ENCODE results near the gene FXYD7. TPM values are rescaled to one million over a fixed set of nuclear protein-coding genes. Genes with fewer than 3 reads are reported as not detected.

The FXYD7 gene
- total and polyA plus RNA-seq, 2 of the 4 experiments (the other 2 are of a cell fraction), result 0.31 TPM; not detected in 1

DNA sequence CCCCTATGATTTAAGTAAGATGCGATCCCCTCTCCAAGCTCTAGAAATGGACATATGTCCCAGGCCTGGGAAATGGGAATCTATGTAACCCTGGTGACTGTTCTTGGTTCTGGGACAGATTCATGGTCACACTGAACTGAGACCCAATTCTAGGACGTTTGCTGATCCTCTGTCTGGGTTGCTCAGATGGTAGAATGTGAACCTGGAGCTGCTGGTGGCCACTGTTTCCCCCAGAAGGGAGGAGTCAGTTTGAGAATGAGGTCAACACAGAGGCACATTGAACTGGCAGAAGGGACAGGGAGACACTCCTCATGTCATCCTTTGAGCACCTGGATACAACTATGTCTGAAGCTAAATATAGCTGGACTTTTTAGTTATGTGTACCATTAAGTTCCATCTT is 56.4 kb downstream of the FXYD7 start:
- WGBS, 2 experiments (ENCODE audit: extremely low coverage in 2 of 2, insufficient read length in 1 of 2), result no CpG with 5 or more reads among the region's 2 CpGs
- no peak overlapping the region for H2AK9ac ChIP-seq (replicated peaks; ENCODE audit: low read depth, low read length, poor library complexity)
- no peaks in the 10 kb centered on the region for H3K79me1 ChIP-seq (ENCODE audit: low read depth in 1 of 2, low read length in 2 of 2)
- intact Hi-C loops (cut with micrococcal nuclease) (no loop called here), dilution Hi-C loops (cut with HindIII; ENCODE audit: low sequenced_read_pairs, unreplicated experiment) (no loop called here), in situ Hi-C loops (cut with MboI; ENCODE audit: low sequenced_read_pairs) (no loop called here)
- BruUV-seq (replicated peaks), result no TSS peak
- H3K9me3 ChIP-seq (ENCODE audit: control insufficient read depth, insufficient read depth, low read length), result no peaks in the 10 kb centered on the region
- H3K14ac ChIP-seq (replicated peaks; ENCODE audit: low read depth, low read length), result no peak overlapping the region
- ChIA-PET POLR2A (ENCODE audit: unreplicated experiment) (interaction anchor here (0.5 kb wide), 1 partner anchor 24 kb away, joined by 4 read pairs; no protein-coding TSS in a partner anchor), CTCF (interaction anchor here (0.6 kb wide), 1 partner anchor 15 kb away, joined by 3 read pairs; no protein-coding TSS in a partner anchor)
- no peak overlapping the region for H4K8ac ChIP-seq (ENCODE audit: low read depth in 2 of 2, low read length in 2 of 2)
- no peak overlapping the region for H2BK5ac ChIP-seq (ENCODE audit: low read depth, low read length, poor library complexity, severe bottlenecking)
- H3K27me3 ChIP-seq (ENCODE audit: control insufficient read depth, insufficient read depth, low read length), result peaks cover 8% of the 10 kb centered on the region
- H4K5ac ChIP-seq (ENCODE audit: low read depth, low read length), result no peak overlapping the region
- no peak overlapping the region for H2BK15ac ChIP-seq (ENCODE audit: low read depth, low read length)
- no peak overlapping the region for H3K23ac ChIP-seq (ENCODE audit: low read depth, low read length)
- ATAC-seq (ENCODE audit: low read depth) (no peak), DNase-seq (no peak)
- no peaks in the 10 kb centered on the region for H4K20me1 ChIP-seq (ENCODE audit: insufficient read depth, low read length)
- H3K4me2 ChIP-seq (ENCODE audit: low read depth, low read length), result no peak overlapping the region
- H3K4me3 ChIP-seq (ENCODE audit: insufficient read depth, low read depth, low read length), result no peak overlapping the region
- H3K18ac ChIP-seq (ENCODE audit: low read depth, low read length), result no peak overlapping the region
- H2BK120ac ChIP-seq (ENCODE audit: low read depth, low read length), result no peak overlapping the region
- H3K9me1 ChIP-seq (ENCODE audit: insufficient read depth, low read length), result no peaks in the 10 kb centered on the region
- H3K9ac ChIP-seq (ENCODE audit: low read depth, low read length), result no peak overlapping the region
- no peak overlapping the region for H2AK5ac ChIP-seq (ENCODE audit: low read depth, low read length)
- no peak overlapping the region for H3K27ac ChIP-seq (ENCODE audit: insufficient read depth, low read length)
- no peak overlapping the region for H2BK20ac ChIP-seq (ENCODE audit: low read depth, low read length)
- H3K4ac ChIP-seq (ENCODE audit: low read depth, low read length), result no peak overlapping the region
- H3K4me1 ChIP-seq (ENCODE audit: control insufficient read depth, insufficient read depth, low read length), result no peaks in the 10 kb centered on the region
- TF ChIP-seq, protein P1, sequence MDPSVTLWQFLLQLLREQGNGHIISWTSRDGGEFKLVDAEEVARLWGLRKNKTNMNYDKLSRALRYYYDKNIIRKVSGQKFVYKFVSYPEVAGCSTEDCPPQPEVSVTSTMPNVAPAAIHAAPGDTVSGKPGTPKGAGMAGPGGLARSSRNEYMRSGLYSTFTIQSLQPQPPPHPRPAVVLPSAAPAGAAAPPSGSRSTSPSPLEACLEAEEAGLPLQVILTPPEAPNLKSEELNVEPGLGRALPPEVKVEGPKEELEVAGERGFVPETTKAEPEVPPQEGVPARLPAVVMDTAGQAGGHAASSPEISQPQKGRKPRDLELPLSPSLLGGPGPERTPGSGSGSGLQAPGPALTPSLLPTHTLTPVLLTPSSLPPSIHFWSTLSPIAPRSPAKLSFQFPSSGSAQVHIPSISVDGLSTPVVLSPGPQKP (IDR thresholded peaks at IDR 0.05; ENCODE audit: borderline replicate concordance, low read depth, low read length), result no peak
- TF ChIP-seq, protein P2, sequence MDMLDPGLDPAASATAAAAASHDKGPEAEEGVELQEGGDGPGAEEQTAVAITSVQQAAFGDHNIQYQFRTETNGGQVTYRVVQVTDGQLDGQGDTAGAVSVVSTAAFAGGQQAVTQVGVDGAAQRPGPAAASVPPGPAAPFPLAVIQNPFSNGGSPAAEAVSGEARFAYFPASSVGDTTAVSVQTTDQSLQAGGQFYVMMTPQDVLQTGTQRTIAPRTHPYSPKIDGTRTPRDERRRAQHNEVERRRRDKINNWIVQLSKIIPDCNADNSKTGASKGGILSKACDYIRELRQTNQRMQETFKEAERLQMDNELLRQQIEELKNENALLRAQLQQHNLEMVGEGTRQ (IDR thresholded peaks at IDR 0.05; ENCODE audit: low read depth, low read length), result no peak
- TF ChIP-seq CEBPB (IDR thresholded peaks at IDR 0.05; ENCODE audit: low read depth, low read length) (no peak), MXI1 (IDR thresholded peaks at IDR 0.05; ENCODE audit: borderline replicate concordance, low read depth, low read length) (no peak), RFX5 (IDR thresholded peaks at IDR 0.05; ENCODE audit: low read depth, low read length) (no peak), MAFK (IDR thresholded peaks at IDR 0.05; ENCODE audit: low read depth, low read length) (no peak), BHLHE40 (IDR thresholded peaks at IDR 0.05; ENCODE audit: low read depth, low read length) (no peak), RAD21 (IDR thresholded peaks at IDR 0.05; ENCODE audit: low read length) (no peak), POLR2A (IDR thresholded peaks at IDR 0.05; ENCODE audit: low read depth, low read length) (no peak), NFE2L2 (IDR thresholded peaks at IDR 0.05; ENCODE audit: low read depth, low read length) (no peak), RCOR1 (IDR thresholded peaks at IDR 0.05; ENCODE audit: insufficient replicate concordance, low read length) (no peak), FOS (IDR thresholded peaks at IDR 0.05; ENCODE audit: low read depth, low read length) (no peak)
- TF ChIP-seq, protein P3, sequence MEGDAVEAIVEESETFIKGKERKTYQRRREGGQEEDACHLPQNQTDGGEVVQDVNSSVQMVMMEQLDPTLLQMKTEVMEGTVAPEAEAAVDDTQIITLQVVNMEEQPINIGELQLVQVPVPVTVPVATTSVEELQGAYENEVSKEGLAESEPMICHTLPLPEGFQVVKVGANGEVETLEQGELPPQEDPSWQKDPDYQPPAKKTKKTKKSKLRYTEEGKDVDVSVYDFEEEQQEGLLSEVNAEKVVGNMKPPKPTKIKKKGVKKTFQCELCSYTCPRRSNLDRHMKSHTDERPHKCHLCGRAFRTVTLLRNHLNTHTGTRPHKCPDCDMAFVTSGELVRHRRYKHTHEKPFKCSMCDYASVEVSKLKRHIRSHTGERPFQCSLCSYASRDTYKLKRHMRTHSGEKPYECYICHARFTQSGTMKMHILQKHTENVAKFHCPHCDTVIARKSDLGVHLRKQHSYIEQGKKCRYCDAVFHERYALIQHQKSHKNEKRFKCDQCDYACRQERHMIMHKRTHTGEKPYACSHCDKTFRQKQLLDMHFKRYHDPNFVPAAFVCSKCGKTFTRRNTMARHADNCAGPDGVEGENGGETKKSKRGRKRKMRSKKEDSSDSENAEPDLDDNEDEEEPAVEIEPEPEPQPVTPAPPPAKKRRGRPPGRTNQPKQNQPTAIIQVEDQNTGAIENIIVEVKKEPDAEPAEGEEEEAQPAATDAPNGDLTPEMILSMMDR (conservative IDR thresholded peaks at IDR 0.05; ENCODE audit: low read depth, low read length), result no peak
- H4K91ac ChIP-seq (ENCODE audit: insufficient read depth, low read depth, low read length), result no peak overlapping the region
- no peak overlapping the region for H3K56ac ChIP-seq (ENCODE audit: extremely low read depth, insufficient read depth, low read length)
- H2AFZ ChIP-seq (replicated peaks; ENCODE audit: low read length, poor library complexity), result no peak overlapping the region
- H3K36me3 ChIP-seq (ENCODE audit: control insufficient read depth, insufficient read depth, low read length), result no peaks in the 10 kb centered on the region
